ENCODE measurements around the gene AMOT. TPM values are rescaled to one million over a fixed set of nuclear protein-coding genes. Genes with fewer than 3 reads are reported as not detected.

AMOT gene
- polyA plus RNA-seq, 1 donor (not counting 4 experiments of a cell fraction or from before 2014, with no cell fraction given): 0.21 TPM

DNA sequence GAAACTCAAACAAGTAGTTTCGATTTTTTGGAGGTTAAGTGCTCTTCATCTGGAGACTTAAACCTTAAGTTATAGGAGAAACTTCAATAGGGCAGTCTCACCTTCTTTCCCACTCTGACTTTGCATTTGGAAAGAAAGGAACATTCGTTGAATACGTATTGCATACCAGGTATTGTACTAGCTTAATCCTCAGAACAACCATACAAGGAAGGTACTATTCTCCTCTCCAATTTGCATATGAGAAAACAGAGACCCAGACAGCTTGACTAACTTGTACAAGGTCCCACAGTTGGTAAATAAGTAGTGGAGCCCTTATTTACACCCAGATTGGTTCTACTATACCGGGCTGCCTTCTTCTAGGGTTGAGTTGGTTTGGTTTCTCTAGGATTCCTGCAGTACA is 32.6 kb downstream of the AMOT start:
- H3K9me1 ChIP-seq (ENCODE audit: control insufficient read depth, extremely low read depth, insufficient read depth, low read length): no peaks in the 10 kb centered on the region
- no peaks in the 10 kb centered on the region for H3K4me1 ChIP-seq (ENCODE audit: control insufficient read depth, extremely low read depth, insufficient read depth, low read length)
- H3K27ac ChIP-seq (ENCODE audit: control insufficient read depth, insufficient read depth, low read length): no peak overlapping the region
- no peak overlapping the region for H3K4me3 ChIP-seq (ENCODE audit: control insufficient read depth in 2 of 3, extremely low read depth in 1 of 3, insufficient read depth in 2 of 3, low read depth in 1 of 3, low read length in 3 of 3)
- dilution Hi-C loops (cut with MboI; ENCODE audit: extremely low pct_ligation_motif_present, low sequenced_read_pairs): no loop called here
- H3K9me3 ChIP-seq (ENCODE audit: control insufficient read depth, low read depth, low read length): no peaks in the 10 kb centered on the region
- H3K27me3 ChIP-seq (ENCODE audit: control insufficient read depth, extremely low read depth, insufficient read depth, low read length): no peaks in the 10 kb centered on the region
- peaks cover 0 to 2% of the 10 kb centered on the region in 2 experiments for H3K36me3 ChIP-seq (ENCODE audit: control insufficient read depth in 2 of 2, extremely low read depth in 1 of 2, insufficient read depth in 2 of 2, low read length in 2 of 2)
- H3K79me2 ChIP-seq (ENCODE audit: control insufficient read depth, insufficient read depth, low read length): no peaks in the 10 kb centered on the region
- H4K20me1 ChIP-seq (ENCODE audit: control insufficient read depth, extremely low read depth, insufficient read depth, low read length): no peaks in the 10 kb centered on the region
- TF ChIP-seq EZH2 (IDR thresholded peaks at IDR 0.05; ENCODE audit: low read length): no peak
- TF ChIP-seq, protein P1, sequence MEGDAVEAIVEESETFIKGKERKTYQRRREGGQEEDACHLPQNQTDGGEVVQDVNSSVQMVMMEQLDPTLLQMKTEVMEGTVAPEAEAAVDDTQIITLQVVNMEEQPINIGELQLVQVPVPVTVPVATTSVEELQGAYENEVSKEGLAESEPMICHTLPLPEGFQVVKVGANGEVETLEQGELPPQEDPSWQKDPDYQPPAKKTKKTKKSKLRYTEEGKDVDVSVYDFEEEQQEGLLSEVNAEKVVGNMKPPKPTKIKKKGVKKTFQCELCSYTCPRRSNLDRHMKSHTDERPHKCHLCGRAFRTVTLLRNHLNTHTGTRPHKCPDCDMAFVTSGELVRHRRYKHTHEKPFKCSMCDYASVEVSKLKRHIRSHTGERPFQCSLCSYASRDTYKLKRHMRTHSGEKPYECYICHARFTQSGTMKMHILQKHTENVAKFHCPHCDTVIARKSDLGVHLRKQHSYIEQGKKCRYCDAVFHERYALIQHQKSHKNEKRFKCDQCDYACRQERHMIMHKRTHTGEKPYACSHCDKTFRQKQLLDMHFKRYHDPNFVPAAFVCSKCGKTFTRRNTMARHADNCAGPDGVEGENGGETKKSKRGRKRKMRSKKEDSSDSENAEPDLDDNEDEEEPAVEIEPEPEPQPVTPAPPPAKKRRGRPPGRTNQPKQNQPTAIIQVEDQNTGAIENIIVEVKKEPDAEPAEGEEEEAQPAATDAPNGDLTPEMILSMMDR (optimal IDR thresholded peaks at IDR 0.05 in 1 of 3, IDR thresholded peaks at IDR 0.05 in 1 of 3, conservative IDR thresholded peaks at IDR 0.05 in 1 of 3; ENCODE audit: extremely low read depth in 1 of 3, insufficient read depth in 2 of 3, low read length in 3 of 3): no peak
- H3K4me2 ChIP-seq (ENCODE audit: control insufficient read depth, extremely low read depth, insufficient read depth, low read depth, low read length): no peak overlapping the region
- H2AFZ ChIP-seq (ENCODE audit: control insufficient read depth, low read length): no peak overlapping the region
- DNase-seq (ENCODE audit: low read depth, low spot score): no peak
- no peak overlapping the region for H3K9ac ChIP-seq (ENCODE audit: control insufficient read depth, extremely low read depth, insufficient read depth, low read length)
- no peak for FAIRE-seq

DNA sequence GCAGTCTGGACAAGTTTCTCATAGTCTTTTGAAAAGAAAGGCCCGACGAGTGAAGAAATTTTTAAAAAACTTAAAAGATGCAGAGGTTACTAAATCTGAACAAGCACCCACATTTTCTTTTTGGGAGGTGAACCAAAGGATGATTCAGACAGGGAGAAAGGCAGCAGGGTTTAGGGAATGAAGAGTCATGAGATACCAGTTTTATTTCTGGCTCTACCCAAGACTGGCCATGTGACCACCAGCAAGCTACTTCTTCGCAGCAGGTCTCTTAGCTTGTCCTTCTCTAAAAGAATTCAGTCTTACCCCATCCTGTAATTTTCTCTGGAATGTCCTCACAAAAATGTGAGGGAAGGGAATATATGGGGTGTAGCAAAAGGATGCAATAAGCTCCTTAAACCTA is 37.6 kb downstream of the AMOT start:
- no peak overlapping the region for H2AFZ ChIP-seq (ENCODE audit: control insufficient read depth, low read length)
- no peaks in the 10 kb centered on the region for H3K4me1 ChIP-seq (ENCODE audit: control insufficient read depth, extremely low read depth, insufficient read depth, low read length)
- no peaks in the 10 kb centered on the region for H3K9me1 ChIP-seq (ENCODE audit: control insufficient read depth, extremely low read depth, insufficient read depth, low read length)
- no peaks in the 10 kb centered on the region for H4K20me1 ChIP-seq (ENCODE audit: control insufficient read depth, extremely low read depth, insufficient read depth, low read length)
- H3K36me3 ChIP-seq (ENCODE audit: control insufficient read depth in 2 of 2, extremely low read depth in 1 of 2, insufficient read depth in 2 of 2, low read length in 2 of 2): no peaks in the 10 kb centered on the region
- no peak for TF ChIP-seq EZH2 (IDR thresholded peaks at IDR 0.05; ENCODE audit: low read length)
- TF ChIP-seq, protein P1 (optimal IDR thresholded peaks at IDR 0.05 in 1 of 3, IDR thresholded peaks at IDR 0.05 in 1 of 3, conservative IDR thresholded peaks at IDR 0.05 in 1 of 3; ENCODE audit: extremely low read depth in 1 of 3, insufficient read depth in 2 of 3, low read length in 3 of 3): no peak
- dilution Hi-C loops (cut with MboI; ENCODE audit: extremely low pct_ligation_motif_present, low sequenced_read_pairs): no loop called here
- FAIRE-seq: no peak
- H3K27ac ChIP-seq (ENCODE audit: control insufficient read depth, insufficient read depth, low read length): no peak overlapping the region
- H3K9me3 ChIP-seq (ENCODE audit: control insufficient read depth, low read depth, low read length): no peaks in the 10 kb centered on the region
- DNase-seq (ENCODE audit: low read depth, low spot score): no peak
- no peak overlapping the region for H3K9ac ChIP-seq (ENCODE audit: control insufficient read depth, extremely low read depth, insufficient read depth, low read length)
- H3K79me2 ChIP-seq (ENCODE audit: control insufficient read depth, insufficient read depth, low read length): no peaks in the 10 kb centered on the region
- H3K27me3 ChIP-seq (ENCODE audit: control insufficient read depth, extremely low read depth, insufficient read depth, low read length): no peaks in the 10 kb centered on the region
- no peak overlapping the region for H3K4me3 ChIP-seq (ENCODE audit: control insufficient read depth in 2 of 3, extremely low read depth in 1 of 3, insufficient read depth in 2 of 3, low read depth in 1 of 3, low read length in 3 of 3)
- H3K4me2 ChIP-seq (ENCODE audit: control insufficient read depth, extremely low read depth, insufficient read depth, low read depth, low read length): no peak overlapping the region

Measured in keratinocyte (primary cell).